ENCODE measurements around the gene RAB28. TPM values are rescaled to one million over a fixed set of nuclear protein-coding genes. Genes with fewer than 3 reads are reported as not detected.

Gene RAB28
- total RNA-seq: 17.1 TPM

DNA sequence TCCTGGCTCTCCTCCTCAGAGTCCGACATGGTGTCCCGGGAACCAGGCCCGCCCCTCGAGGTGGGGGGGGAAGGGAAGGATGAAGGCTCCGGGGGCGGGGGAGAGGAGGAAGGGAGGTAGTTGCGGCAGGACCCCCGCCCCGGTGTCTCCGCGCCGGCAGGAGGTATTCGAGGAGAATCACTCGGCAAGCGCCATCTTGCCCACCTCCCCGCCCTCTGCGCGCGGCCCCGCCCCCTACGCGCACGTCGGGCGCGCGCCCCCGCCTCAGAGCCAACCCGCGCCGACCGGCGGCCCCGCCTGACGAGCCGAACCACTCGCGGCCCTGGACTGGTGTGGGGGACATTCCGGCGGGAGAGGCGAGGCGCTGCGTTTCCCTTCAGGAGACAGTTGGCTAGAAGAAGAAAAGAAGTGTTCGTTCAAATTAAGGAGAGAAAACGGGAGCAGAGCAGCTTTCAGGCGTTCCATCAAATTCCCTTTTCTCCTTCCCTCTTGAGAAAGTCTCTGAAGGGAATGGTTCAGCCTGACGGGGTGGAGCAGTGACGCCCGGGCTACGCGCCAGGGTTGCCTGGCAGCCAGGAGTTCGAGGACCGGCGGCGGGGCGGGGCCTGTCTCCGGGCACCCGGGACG is at the start of gene RAB28:
Gene RAB28 (minus strand): TSS at position 219 of the 627 bp plus-strand sequence.
- peak; percentile 94 for DNase-seq (ENCODE audit: low spot score)

- DNase-seq (ENCODE audit: low spot score): no peak
These were observed 47.5 kb upstream of the RAB28 start for GRCh38 chr4:13531625-13531998.

DNA sequence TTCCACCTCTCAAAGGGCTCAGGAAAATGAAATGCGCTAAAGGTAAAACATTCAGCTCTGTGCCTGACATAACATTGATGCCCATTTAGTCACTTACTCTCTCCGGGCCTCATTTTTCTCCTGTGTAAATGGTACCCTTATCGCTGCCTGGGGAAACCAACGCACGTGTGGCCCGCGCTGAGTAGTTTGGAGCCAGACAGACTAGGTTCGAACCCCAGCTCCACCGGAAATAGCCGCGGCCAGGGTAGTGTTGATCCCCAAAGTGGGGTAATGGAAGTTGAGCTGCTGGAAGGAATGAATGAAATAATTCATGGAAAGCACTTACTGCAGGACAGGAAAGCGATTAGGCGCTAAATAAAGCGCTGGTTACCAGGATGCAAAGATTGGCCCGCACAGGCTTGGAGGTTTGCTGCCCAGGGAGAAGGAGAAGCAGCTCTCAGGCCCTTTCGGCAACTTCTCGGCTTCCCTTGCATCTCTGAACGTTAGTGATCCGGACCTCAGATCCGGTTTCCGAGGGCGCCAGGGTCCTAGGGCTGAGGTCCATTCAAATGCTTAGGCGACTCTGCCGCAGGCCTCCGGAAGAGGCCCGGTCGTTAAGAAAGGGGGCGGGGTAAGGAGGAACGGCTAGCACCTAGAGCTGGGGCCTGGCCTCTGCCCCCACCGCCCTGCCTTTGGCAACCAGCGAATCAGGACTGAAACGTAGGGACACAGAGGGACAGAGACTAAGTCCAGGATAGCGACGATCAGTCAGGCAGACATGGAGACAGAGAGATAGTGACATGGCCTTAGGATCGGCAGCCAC is 46.9 kb upstream of the RAB28 start:
- DNase-seq (ENCODE audit: low spot score): no peak

DNA sequence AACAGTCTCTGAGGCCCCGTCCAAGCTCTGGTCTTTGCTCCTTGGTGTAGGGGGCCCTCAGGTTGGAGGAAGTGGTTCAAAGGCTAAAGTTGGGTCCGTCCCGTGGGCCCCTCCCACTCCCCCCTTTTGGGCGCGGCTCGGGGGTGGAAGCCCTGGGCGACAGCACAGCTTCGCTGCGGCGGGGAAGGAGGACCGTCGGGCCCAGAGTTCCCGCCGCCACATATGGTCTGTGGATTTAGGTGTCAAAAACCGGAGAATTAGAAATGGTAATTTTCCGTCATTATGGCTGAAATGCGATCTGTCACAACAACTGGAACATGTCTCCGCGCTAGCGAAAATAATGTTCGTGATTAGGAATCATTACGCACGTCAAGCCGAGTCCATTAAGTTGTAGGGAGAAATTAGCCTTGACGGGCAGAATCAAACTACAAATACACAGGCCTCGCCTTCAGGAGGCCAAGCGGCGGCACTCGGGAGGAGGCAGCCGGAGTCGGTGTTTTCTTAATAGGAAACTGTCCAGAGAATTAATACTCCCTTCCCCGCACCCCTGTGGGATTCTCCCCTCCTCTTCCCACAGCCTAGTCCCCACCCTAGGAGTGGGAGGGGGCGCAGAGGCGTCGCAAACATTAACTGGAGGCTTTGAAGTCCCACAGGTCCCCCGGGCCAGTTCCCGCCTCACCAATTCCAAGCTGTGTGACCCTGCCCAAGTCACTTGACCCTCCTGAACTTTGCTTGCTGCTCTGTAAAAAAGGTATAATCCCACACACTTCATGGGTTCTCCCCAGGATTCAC is 45.2 kb upstream of the RAB28 start:
- no peak for DNase-seq (ENCODE audit: low spot score)

- DNase-seq (ENCODE audit: low spot score): no peak
These were observed 44.6 kb upstream of the RAB28 start for GRCh38 chr4:13528821-13529127.

- DNase-seq (ENCODE audit: low spot score): no peak
These were observed 44.1 kb upstream of the RAB28 start for GRCh38 chr4:13527981-13528820.

DNA sequence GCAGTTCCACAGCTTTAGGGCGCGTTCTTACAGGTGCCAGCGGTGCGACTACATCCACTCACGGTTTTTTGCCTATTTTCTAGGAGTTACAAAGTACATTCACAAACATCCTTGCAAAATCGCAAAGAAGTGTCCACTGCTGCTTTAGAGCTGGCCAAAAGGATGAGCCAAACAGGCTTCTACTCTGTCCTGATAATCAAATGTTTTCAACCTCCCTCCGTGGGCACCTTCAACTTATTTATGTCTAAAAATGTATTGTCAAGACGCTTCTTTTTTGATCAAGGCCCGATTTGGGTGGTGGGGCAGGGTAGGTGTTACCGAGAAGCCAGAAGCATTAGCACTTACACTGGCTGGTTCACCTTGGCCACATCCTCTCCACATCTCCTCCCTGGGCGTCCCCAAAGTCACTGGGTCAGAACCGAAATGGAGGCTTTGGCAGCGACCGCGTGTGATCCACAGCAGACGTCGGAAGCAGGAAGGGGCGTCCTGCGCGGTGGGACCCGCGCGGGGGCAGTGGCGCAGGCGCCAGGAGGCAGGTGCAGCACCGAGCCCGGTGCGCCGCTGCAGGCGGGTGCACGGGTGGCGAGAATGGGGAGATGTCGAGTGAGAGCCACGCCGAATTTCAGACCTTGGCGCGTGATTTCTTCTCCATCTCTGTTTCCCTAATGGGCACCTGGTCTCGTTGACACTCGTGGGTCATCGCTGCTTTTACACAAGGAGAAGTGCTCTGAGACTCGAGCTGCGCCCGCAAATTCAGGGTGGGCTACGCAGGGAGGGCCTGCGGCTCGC is 43.2 kb upstream of the RAB28 start:
- DNase-seq (ENCODE audit: low spot score): no peak

DNA sequence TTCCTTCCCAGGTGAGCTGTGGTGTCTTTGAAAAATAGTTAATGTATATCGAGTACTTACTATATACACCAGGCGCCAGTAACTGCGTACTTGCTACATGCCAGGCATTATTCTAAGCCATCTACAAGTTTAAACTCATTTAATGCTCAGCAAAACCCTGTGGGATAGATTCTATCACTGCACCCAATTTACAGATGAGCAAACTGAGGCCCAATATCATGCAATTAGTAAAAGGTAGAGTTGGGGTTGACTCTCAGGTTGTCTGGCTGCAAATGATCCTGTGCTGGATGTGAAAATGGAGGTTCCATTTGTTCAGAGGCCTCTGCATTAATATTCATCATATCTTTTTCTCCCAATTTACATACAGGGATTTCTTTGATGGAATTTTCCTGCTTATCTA is 42.5 kb upstream of the RAB28 start:
- no peak for DNase-seq (ENCODE audit: low spot score)

GRCh38 chr4:13525606-13526281 is 41.6 kb upstream of the RAB28 start:
- DNase-seq (ENCODE audit: low spot score): no peak

- DNase-seq (ENCODE audit: low spot score): no peak
These were observed 40.5 kb upstream of the RAB28 start for GRCh38 chr4:13524504-13525243.

- DNase-seq (ENCODE audit: low spot score): no peak
These were observed 39.7 kb upstream of the RAB28 start for GRCh38 chr4:13523591-13524503.

DNA sequence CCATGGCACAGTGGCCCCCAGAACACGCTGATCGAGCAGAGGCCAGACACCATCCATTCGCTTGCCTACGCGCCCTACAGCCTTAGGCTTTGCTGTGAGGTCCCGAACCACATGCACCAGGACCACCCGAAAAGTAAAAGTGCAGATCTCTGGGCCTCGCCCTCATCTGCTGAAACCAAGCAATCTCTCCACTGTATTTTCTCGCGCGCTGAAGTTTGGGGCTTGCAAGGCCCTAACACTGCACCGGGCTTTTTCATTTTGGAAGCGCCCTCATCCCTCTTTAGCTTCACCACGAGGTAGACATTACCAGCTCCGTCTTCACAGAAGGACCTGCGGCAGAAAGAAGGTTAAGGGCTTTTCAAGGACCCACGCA is 39.0 kb upstream of the RAB28 start:
- DNase-seq (ENCODE audit: low spot score): no peak

- DNase-seq (ENCODE audit: low spot score): no peak
These were observed 38.4 kb upstream of the RAB28 start for GRCh38 chr4:13522282-13523104.

DNA sequence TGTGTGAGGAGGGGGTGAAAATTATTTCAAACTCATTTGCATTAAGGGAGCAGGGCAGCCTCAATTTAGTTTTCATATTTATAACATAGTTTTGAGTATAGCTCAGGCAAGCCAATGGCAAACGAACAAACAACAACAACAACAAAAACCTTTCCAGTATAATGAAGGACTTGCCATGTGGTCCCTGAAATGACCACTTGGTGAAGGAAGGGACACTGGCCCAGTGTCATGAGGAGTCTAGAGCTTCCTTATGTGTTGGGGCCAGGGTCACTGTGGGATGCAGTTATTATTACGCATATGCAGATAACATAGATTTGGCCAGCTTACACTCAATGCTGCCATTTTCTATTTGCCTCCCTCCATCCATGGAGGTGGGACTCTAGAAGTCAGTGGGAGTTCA is 36.9 kb upstream of the RAB28 start:
- no peak for DNase-seq (ENCODE audit: low spot score)

- DNase-seq (ENCODE audit: low spot score): no peak
These were observed 32.2 kb upstream of the RAB28 start for GRCh38 chr4:13516315-13516860.

DNA sequence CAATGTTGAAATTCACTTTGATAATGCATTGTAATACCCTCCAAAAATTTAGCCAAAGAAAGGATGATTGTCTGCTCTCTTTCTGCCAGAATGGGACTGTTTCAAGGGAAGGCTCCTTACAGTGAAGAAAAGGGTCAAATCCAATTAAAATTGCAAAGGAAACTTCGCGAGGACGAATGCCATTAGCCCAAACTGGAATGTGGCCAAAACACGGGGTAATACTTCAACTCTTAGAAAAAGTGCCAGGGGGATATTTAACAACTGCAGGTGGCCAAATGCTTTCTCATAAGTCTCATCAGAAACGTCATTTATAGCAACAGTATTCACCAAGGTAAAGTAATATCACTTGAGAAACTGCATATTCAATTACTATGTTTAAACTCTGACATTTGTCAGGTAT is 31.1 kb upstream of the RAB28 start:
- DNase-seq (ENCODE audit: low spot score): no peak

- DNase-seq (ENCODE audit: low spot score): no peak
These were observed 30.6 kb upstream of the RAB28 start for GRCh38 chr4:13514722-13515121.

GRCh38 chr4:13511101-13511500 is 27.0 kb upstream of the RAB28 start:
- DNase-seq (ENCODE audit: low spot score): no peak

Measured in ureter (tissue), 1 donor.